CD8-positive, alpha-beta memory T cell (primary cell): ENCODE results near the gene GNA14. TPM values are rescaled to one million over a fixed set of nuclear protein-coding genes. Genes with fewer than 3 reads are reported as not detected.
"Not testable (repeated sequence)": the region's sequence is repeated elsewhere in the genome, so short reads cannot be mapped to it uniquely, and the experiment has no call there.

Experiments
- CTCF ChIA-PET: fragments of 350-600 bp; sonication (Branson Sonifier 250); formaldehyde crosslinking; loops from one replicate; lab custom pipeline; 2021; ENCODE audit warnings: antibody characterized with exemption; lab: Charles Lee
- POLR2A ChIA-PET: fragments of 350-600 bp; sonication (Branson Sonifier 250); formaldehyde crosslinking; loops from one replicate; lab custom pipeline; 2021; ENCODE audit warnings: antibody characterized with exemption; lab: Charles Lee
- DNase-seq, 5 donors: peaks; one replicate each; pipeline versions ENCODE4 v3.0.0 to v3.0.0-alpha.2; 2020 to 2022; ENCODE audit warnings: mixed read lengths in 1 of 5
- H3K27ac ChIP-seq: one replicate; pipeline ENCODE4 v1.7.0; 2013; ENCODE audit warnings: low read depth, mild to moderate bottlenecking, low read length, moderate library complexity
- H3K27me3 ChIP-seq: 2 replicates; pipeline ENCODE4 v1.7.0; 2013; ENCODE audit warnings: low read length, mild to moderate bottlenecking; ENCODE audit not compliant: insufficient read depth, poor library complexity, severe bottlenecking
- H3K36me3 ChIP-seq: 2 replicates; pipeline ENCODE4 v1.7.0; 2013; ENCODE audit warnings: mild to moderate bottlenecking, low read length, moderate library complexity; ENCODE audit not compliant: insufficient read depth
- H3K4me1 ChIP-seq: 2 replicates; pipeline ENCODE4 v1.7.0; 2013; ENCODE audit warnings: mild to moderate bottlenecking, low read length, moderate library complexity; ENCODE audit not compliant: insufficient read depth
- H3K4me3 ChIP-seq: 2 replicates; pipeline ENCODE4 v1.7.0; 2013; ENCODE audit warnings: mild to moderate bottlenecking, low read length
- H3K9me3 ChIP-seq: 2 replicates; pipeline ENCODE4 v1.7.0; 2013; ENCODE audit warnings: mild to moderate bottlenecking, low read length
- H3K27ac Mint-ChIP-seq, 8 donors: one replicate each; pipeline ENCODE4 v1.8.0; 2020 to 2021; ENCODE audit warnings: mixed read lengths in 8 of 8, mild to moderate bottlenecking in 6 of 8, inconsistent platforms in 3 of 8, moderate library complexity in 3 of 8
- H3K27me3 Mint-ChIP-seq, 2 donors: one replicate each; pipeline ENCODE4 v1.8.0; 2020 to 2021; ENCODE audit warnings: mixed read lengths in 2 of 2, mild to moderate bottlenecking in 1 of 2, moderate library complexity in 1 of 2
- H3K36me3 Mint-ChIP-seq, 3 donors: one replicate each; pipeline ENCODE4 v1.8.0; 2020 to 2021; ENCODE audit warnings: mixed read lengths in 3 of 3, inconsistent platforms in 1 of 3, mild to moderate bottlenecking in 1 of 3
- H3K4me1 Mint-ChIP-seq, 3 donors: one replicate each; pipeline ENCODE4 v1.8.0; 2020 to 2021; ENCODE audit warnings: mixed read lengths in 3 of 3, inconsistent platforms in 1 of 3, mild to moderate bottlenecking in 1 of 3
- H3K4me3 Mint-ChIP-seq, 7 donors: one replicate each; pipeline ENCODE4 v1.8.0; 2020 to 2021; ENCODE audit warnings: mixed read lengths in 7 of 7, mild to moderate bottlenecking in 6 of 7, moderate library complexity in 4 of 7, inconsistent platforms in 2 of 7
- H3K9me3 Mint-ChIP-seq, 5 donors: one replicate each; pipeline ENCODE4 v1.8.0; 2020 to 2022; ENCODE audit warnings: mixed read lengths in 5 of 5, mild to moderate bottlenecking in 3 of 5, moderate library complexity in 2 of 5, inconsistent platforms in 1 of 5
- polyA plus RNA-seq: library from polyadenylated mRNA; unstranded; fragments of 300-500 nt; fragmentation: Illumina TruSeq; gene quantifications from one replicate; pipeline ENCODE4 v1.2.3, GENCODE V29; 2021
- total RNA-seq, 2 experiments: library from RNA; stranded (reverse); gene quantifications; one replicate each; pipeline ENCODE4 v1.2.3, GENCODE V29; 2021

GNA14 gene
- total and polyA plus RNA-seq, 3 experiments from 2014 or later, result not detected

DNA sequence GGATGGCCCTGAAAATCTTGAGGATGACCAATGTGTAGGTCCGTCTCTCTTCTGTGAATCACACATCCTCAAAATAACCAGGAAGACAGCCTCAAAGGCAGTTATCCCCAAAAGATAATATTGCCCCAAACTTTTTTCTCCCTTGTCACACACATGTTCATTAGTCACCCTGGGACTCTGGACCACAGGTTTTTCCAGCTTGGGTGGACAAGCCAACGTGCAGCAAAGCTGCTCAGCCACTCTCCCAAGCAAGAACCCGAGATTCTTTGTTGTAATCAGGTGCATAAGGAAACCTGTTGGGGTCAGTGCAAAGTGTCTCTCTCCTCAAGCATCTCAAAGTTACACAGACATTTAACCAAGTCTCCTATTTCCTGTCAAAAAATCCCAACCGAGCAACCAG is 196.6 kb downstream of the GNA14 start:
- Histone ChIP-seq H3K27me3 (no peaks in the 10 kb centered on the region), H3K36me3 (no peaks in the 10 kb centered on the region), H3K9me3 (no peaks in the 10 kb centered on the region), H3K4me1 (no peaks in the 10 kb centered on the region), H3K27ac (no peak overlapping the region), H3K4me3 (no peak overlapping the region)
- H3K27ac Mint-ChIP-seq, result no peak overlapping the region
- no peak overlapping the region for H3K4me3 Mint-ChIP-seq
- ChIA-PET POLR2A (no interaction called here), CTCF (interaction anchor here (1.2 kb wide), 1 partner anchor 12 kb away, joined by 3 read pairs; no protein-coding TSS in a partner anchor)
- peaks cover 0 to 5% (median 0%) of the 10 kb centered on the region in 3 donors for H3K36me3 Mint-ChIP-seq
- DNase-seq, result no peak
- peaks cover 0 to 6% (median 4%) of the 10 kb centered on the region in 5 donors for H3K9me3 Mint-ChIP-seq
- H3K4me1 Mint-ChIP-seq, result peaks cover 6 to 10% (median 7%) of the 10 kb centered on the region in 3 donors
- peaks cover 6 to 39% of the 10 kb centered on the region in 2 donors for H3K27me3 Mint-ChIP-seq

DNA sequence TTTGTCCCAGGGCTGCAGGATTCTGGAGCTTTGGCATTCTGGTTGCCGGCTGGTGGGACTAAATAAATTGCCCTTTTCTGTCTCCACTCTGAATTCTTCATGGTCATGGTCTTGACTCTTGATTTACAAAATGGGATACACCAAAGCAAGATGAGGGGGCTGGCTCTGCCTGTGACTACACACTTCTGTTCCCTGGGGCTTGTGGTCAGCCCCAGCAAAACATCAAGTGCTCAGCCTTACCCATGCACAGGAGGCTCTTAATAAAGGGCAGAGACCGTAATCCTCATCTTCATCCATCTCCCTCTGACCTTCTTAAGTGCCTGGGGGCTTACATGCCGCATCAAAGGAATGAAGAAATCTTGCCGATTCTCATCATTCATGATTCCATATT is 198.0 kb downstream of the GNA14 start:
- no peaks in the 10 kb centered on the region for H3K9me3 ChIP-seq
- Mint-ChIP-seq H3K27ac (no peak overlapping the region), H3K4me3 (no peak overlapping the region), H3K9me3 (peaks cover 0 to 6% (median 4%) of the 10 kb centered on the region in 5 donors), H3K4me1 (peaks cover 6 to 10% (median 7%) of the 10 kb centered on the region in 3 donors), H3K36me3 (peaks cover 0 to 5% (median 0%) of the 10 kb centered on the region in 3 donors), H3K27me3 (peaks cover 6 to 39% of the 10 kb centered on the region in 2 donors)
- H3K36me3 ChIP-seq, result no peaks in the 10 kb centered on the region
- POLR2A ChIA-PET, result no interaction called here
- H3K4me1 ChIP-seq, result no peaks in the 10 kb centered on the region
- no peaks in the 10 kb centered on the region for H3K27me3 ChIP-seq
- H3K27ac ChIP-seq, result no peak overlapping the region
- no peak for DNase-seq
- CTCF ChIA-PET, result no interaction called here
- no peak overlapping the region for H3K4me3 ChIP-seq

DNA sequence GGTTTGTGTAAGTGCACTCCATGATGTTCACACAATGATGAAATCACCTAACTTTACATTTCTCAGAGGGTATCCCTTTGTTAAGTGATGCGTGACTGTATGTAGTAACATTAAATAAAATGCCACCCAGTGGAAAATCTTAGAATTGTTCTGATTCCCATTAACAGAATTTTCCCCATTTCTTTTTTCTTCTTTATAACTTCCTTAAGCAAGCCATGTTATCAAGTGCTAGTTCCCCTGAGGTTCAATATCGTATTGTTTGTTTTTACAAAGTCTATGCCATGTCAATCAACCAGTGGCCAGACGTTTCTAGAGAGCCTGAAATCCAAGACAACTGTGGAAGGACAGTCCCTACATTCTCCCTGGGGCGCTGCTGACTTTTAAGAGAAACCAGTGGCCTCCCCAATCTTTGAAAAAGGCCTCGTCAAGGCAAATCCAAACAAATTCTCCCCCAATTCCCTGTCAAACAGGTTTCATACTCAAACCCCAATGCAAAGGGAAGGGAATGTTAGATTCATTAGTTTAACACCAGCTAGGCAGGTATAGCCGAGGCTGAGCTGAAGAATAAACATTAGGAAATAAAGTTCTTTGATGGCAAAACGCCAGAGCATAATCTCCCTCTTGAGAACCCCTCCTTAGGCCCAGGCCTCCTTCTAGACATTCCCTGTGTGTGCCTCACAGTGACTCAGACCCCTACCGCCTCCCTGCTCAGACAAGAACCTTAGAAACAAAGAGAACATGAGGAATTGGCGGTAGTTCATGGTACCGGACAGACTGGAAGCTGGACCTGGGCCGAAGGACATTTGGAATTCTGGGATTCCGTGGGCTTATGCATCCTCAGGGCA is 198.7 kb downstream of the GNA14 start:
- Mint-ChIP-seq H3K4me3 (no peak overlapping the region), H3K27ac (no peak overlapping the region), H3K27me3 (peaks cover 8 to 43% of the 10 kb centered on the region in 2 donors), H3K9me3 (peaks cover 0 to 6% (median 4%) of the 10 kb centered on the region in 5 donors), H3K36me3 (peaks cover 0 to 5% (median 0%) of the 10 kb centered on the region in 3 donors), H3K4me1 (peaks cover 6 to 10% (median 7%) of the 10 kb centered on the region in 3 donors)
- H3K4me1 ChIP-seq, result no peaks in the 10 kb centered on the region
- H3K27ac ChIP-seq, result no peak overlapping the region
- CTCF ChIA-PET, result no interaction called here
- no peak overlapping the region for H3K4me3 ChIP-seq
- no peaks in the 10 kb centered on the region for H3K9me3 ChIP-seq
- no peaks in the 10 kb centered on the region for H3K27me3 ChIP-seq
- H3K36me3 ChIP-seq, result no peaks in the 10 kb centered on the region
- POLR2A ChIA-PET, result no interaction called here
- DNase-seq, result no peak

DNA sequence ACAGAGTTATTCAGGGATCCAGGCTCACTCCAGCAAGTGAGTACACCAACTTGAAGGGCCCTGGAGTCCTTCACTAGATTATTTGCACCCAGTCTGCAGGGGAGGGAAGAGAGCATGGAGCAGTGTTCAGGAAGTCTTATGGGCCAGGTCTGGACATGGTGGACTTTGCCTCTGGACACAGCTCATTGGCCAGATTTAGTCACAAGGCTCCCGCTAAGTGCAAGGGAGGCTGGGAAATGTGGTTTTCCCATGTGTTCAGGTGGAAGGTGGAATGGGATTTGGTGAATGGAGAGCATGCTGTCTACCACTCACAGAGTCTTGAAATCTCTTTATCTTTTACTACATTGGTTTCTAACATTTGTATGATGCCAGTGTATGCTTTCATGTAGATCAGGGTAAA is 200.5 kb downstream of the GNA14 start:
- POLR2A ChIA-PET, result no interaction called here
- Mint-ChIP-seq H3K9me3 (peaks cover 0 to 6% (median 4%) of the 10 kb centered on the region in 5 donors), H3K36me3 (peaks cover 0 to 5% (median 0%) of the 10 kb centered on the region in 3 donors), H3K4me1 (no peaks in the 10 kb centered on the region), H3K27me3 (peaks cover 8 to 44% of the 10 kb centered on the region in 2 donors), H3K4me3 (no peak overlapping the region), H3K27ac (no peak overlapping the region)
- Histone ChIP-seq H3K9me3 (no peaks in the 10 kb centered on the region), H3K36me3 (no peaks in the 10 kb centered on the region), H3K4me1 (no peaks in the 10 kb centered on the region), H3K27ac (no peak overlapping the region), H3K27me3 (no peaks in the 10 kb centered on the region), H3K4me3 (no peak overlapping the region)
- CTCF ChIA-PET, result no interaction called here
- DNase-seq, result no peak

DNA sequence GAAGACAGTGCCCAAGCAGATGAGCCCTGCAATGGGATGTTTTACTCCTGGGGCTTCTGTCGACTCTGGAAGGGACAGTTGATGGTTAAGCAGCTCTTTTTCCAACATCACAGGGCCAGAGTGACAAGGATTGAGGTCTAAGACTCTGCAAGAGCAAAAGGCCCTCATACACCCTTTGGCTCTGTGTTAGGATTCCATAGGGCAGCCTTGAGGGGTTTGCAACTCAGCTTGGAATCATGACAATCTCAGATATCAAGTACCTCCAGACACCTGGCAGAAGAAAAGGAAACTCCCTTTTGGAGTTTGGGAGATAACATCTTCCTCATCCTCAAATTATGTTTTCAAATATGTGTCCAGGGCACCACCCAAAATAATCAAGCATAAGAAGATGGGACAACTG is 205.7 kb downstream of the GNA14 start:
- no peaks in the 10 kb centered on the region for H3K27me3 ChIP-seq
- H3K4me3 ChIP-seq, result no peak overlapping the region
- DNase-seq, result no peak
- no peak overlapping the region for H3K27ac ChIP-seq
- H3K4me1 ChIP-seq, result no peaks in the 10 kb centered on the region
- no peaks in the 10 kb centered on the region for H3K36me3 ChIP-seq
- Mint-ChIP-seq H3K27ac (no peak overlapping the region), H3K27me3 (peaks cover 5 to 14% of the 10 kb centered on the region in 2 donors), H3K36me3 (peaks cover 0 to 2% (median 2%) of the 10 kb centered on the region in 3 donors), H3K4me1 (no peaks in the 10 kb centered on the region), H3K4me3 (no peak overlapping the region), H3K9me3 (peaks cover 0 to 2% (median 1%) of the 10 kb centered on the region in 5 donors)
- H3K9me3 ChIP-seq, result no peaks in the 10 kb centered on the region
- ChIA-PET POLR2A (no interaction called here), CTCF (interaction anchor here (1.7 to 7.0 kb wide), 2 partner anchors 11 to 15 kb away, joined by 5 to 33 read pairs; no protein-coding TSS in a partner anchor)

DNA sequence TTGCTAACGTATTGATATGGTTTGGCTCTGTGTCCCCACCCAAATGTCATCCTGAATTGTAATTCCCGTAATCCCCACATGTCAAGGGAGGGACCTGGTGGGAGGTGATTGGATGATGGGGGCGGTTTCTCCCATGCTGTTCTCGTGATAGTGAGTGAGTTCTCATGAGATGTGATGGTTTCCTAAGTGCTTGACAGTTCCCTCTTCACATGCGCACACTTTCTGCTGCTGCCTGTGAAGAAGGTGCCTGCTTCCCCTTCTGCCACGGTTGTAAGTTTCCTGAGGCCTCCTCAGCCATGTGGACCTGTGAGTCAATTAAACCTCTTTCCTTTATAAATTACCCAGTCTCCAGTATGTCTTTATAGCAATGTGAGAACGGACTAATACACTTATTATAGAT is 207.0 kb downstream of the GNA14 start:
- POLR2A ChIA-PET, H3K36me3 Mint-ChIP-seq, H3K27ac Mint-ChIP-seq, H3K9me3 ChIP-seq, H3K27ac ChIP-seq, H3K36me3 ChIP-seq, H3K27me3 Mint-ChIP-seq, H3K9me3 Mint-ChIP-seq, H3K4me1 Mint-ChIP-seq, H3K4me1 ChIP-seq, H3K4me3 ChIP-seq, H3K27me3 ChIP-seq, DNase-seq, H3K4me3 Mint-ChIP-seq: not testable (repeated sequence)
- CTCF ChIA-PET, result interaction anchor here (7.0 kb wide), 1 partner anchor 16 kb away, joined by 33 read pairs; no protein-coding TSS in a partner anchor

DNA sequence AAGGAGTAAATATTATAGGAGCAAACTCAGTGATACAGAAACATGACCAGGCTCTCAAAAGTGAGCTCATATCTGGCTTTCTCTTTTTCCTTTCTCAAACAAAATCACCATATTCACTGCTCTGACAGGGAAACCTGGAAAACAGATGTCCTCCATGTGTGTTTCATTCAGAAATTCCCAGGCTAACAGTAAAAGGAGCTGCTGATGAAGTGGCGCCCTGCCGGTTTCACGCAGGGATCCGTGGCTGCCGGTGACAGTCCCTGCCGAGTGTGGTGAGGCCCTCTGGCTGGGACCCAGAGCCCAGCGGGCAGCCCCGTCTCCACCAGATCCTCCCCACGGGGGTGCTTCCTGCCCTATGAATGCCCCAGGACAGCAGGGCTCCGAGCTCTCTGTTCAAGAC is 208.1 kb downstream of the GNA14 start:
- Histone ChIP-seq H3K36me3 (no peaks in the 10 kb centered on the region), H3K4me1 (no peaks in the 10 kb centered on the region), H3K4me3 (no peak overlapping the region), H3K27me3 (no peaks in the 10 kb centered on the region), H3K27ac (no peak overlapping the region), H3K9me3 (no peaks in the 10 kb centered on the region)
- H3K27ac Mint-ChIP-seq, result no peak overlapping the region
- ChIA-PET CTCF (interaction anchor here (1.1 to 7.0 kb wide), 2 partner anchors 11 to 17 kb away, joined by 3 to 33 read pairs; no protein-coding TSS in a partner anchor), POLR2A (no interaction called here)
- H3K4me1 Mint-ChIP-seq, result no peaks in the 10 kb centered on the region
- no peak overlapping the region for H3K4me3 Mint-ChIP-seq
- peaks cover 5 to 9% of the 10 kb centered on the region in 2 donors for H3K27me3 Mint-ChIP-seq
- no peaks in the 10 kb centered on the region for H3K9me3 Mint-ChIP-seq
- no peak for DNase-seq
- peaks cover 0 to 2% (median 0%) of the 10 kb centered on the region in 3 donors for H3K36me3 Mint-ChIP-seq

DNA sequence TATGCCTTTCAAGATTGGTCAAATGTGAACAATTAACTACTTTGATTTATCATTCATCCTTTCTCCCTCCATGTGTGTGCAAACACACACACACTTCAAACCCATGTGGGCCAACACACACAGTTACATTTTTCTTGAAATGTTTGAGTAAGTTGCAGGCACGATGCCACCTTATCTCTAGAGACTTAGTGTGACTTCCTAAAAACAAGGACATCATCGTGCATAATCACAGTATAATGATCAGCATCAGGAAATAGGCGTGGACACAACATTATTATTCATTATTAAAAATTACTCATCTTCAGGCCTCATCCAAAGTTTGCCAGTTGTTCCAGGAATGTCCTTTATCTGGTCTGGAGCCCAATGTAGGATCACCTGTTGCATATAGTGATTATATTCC is 209.5 kb downstream of the GNA14 start:
- Histone ChIP-seq H3K4me3 (no peak overlapping the region), H3K27me3 (no peaks in the 10 kb centered on the region), H3K27ac (no peak overlapping the region), H3K4me1 (no peaks in the 10 kb centered on the region), H3K9me3 (no peaks in the 10 kb centered on the region), H3K36me3 (no peaks in the 10 kb centered on the region)
- Mint-ChIP-seq H3K27ac (no peak overlapping the region), H3K4me1 (peaks cover 3 to 4% (median 4%) of the 10 kb centered on the region in 3 donors), H3K9me3 (no peaks in the 10 kb centered on the region), H3K27me3 (peaks cover 3 to 8% of the 10 kb centered on the region in 2 donors), H3K36me3 (peaks cover 0 to 2% (median 0%) of the 10 kb centered on the region in 3 donors), H3K4me3 (no peak overlapping the region)
- ChIA-PET CTCF (no interaction called here), POLR2A (no interaction called here)
- no peak for DNase-seq
